ENCODE results near the gene KMT2C.
"Not testable (repeated sequence)": the region's sequence is repeated elsewhere in the genome, so short reads cannot be mapped to it uniquely, and the experiment has no call there.

Gene KMT2C

GRCh38 chr7:152362128-152362926 is 73.5 kb downstream of the KMT2C start:
- peaks cover 100% of the 10 kb centered on the region for H3K79me2 ChIP-seq (ENCODE audit: low read length)
- no peak overlapping the region for H2AFZ ChIP-seq (ENCODE audit: low read length)
- no peak overlapping the region for H3K4me3 ChIP-seq (ENCODE audit: low read length)
- no peaks in the 10 kb centered on the region for H3K9me3 ChIP-seq (replicated peaks; ENCODE audit: insufficient read depth, low read length)
- no peaks in the 10 kb centered on the region for H3K27me3 ChIP-seq (replicated peaks; ENCODE audit: insufficient read depth, low read length)
- H3F3A ChIP-seq (ENCODE audit: insufficient read depth, low read length), result peaks cover 4% of the 10 kb centered on the region; the same call in 1 of the 2 replicates
- 0 out of 2 replicates have a peak, but pooled peaks cover 7% of the 10 kb centered on the region for H3K4me1 ChIP-seq (ENCODE audit: low read length)
- TF ChIP-seq CTCF (IDR thresholded peaks at IDR 0.05; ENCODE audit: low read length), result no peak
- peaks cover 43% of the 10 kb centered on the region for H4K20me1 ChIP-seq (ENCODE audit: insufficient read depth, low read length)
- DNase-seq, result no peak
- no peak overlapping the region for H3K4me2 ChIP-seq (ENCODE audit: low read depth, low read length)
- no peaks in the 10 kb centered on the region for H3K9me2 ChIP-seq (replicated peaks; ENCODE audit: insufficient read depth, low read length)
- H3K27ac ChIP-seq (ENCODE audit: low read length), result no peak overlapping the region
- H3K36me3 ChIP-seq (replicated peaks; ENCODE audit: insufficient read depth, low read length), result no peaks in the 10 kb centered on the region
- H3K9ac ChIP-seq (ENCODE audit: low read length), result no peak overlapping the region

GRCh38 chr7:152355474-152356057 is 80.2 kb downstream of the KMT2C start:
- TF ChIP-seq EZH2phosphoT487 (IDR thresholded peaks at IDR 0.05; ENCODE audit: low read length) (no peak), EZH2 (optimal IDR thresholded peaks at IDR 0.05; ENCODE audit: low read depth, low read length) (no peak), CTCF (IDR thresholded peaks at IDR 0.05; ENCODE audit: low read length) (no peak)
- Histone ChIP-seq H2AFZ (ENCODE audit: low read length) (no peak overlapping the region), H3K4me1 (ENCODE audit: low read length) (peaks cover 5% of the 10 kb centered on the region; the same call in 1 of the 2 replicates), H3K4me2 (ENCODE audit: low read depth, low read length) (no peak overlapping the region), H3F3A (ENCODE audit: insufficient read depth, low read length) (no peaks in the 10 kb centered on the region), H3K9me3 (replicated peaks; ENCODE audit: insufficient read depth, low read length) (no peaks in the 10 kb centered on the region), H3K27me3 (replicated peaks; ENCODE audit: insufficient read depth, low read length) (no peaks in the 10 kb centered on the region), H3K9me2 (replicated peaks; ENCODE audit: insufficient read depth, low read length) (no peaks in the 10 kb centered on the region), H3K79me2 (ENCODE audit: low read length) (peaks cover 86% of the 10 kb centered on the region), H3K9ac (ENCODE audit: low read length) (no peak overlapping the region), H3K36me3 (replicated peaks; ENCODE audit: insufficient read depth, low read length) (no peaks in the 10 kb centered on the region; the same call in 1 of the 2 replicates), H3K27ac (ENCODE audit: low read length) (no peak overlapping the region), H3K4me3 (ENCODE audit: low read length) (no peak overlapping the region), H4K20me1 (ENCODE audit: insufficient read depth, low read length) (0 out of 2 replicates have a peak, but pooled peaks cover 5% of the 10 kb centered on the region)
- DNase-seq, result no peak

- Histone ChIP-seq H3K9me2 (replicated peaks; ENCODE audit: insufficient read depth, low read length) (no peaks in the 10 kb centered on the region), H3K9me3 (replicated peaks; ENCODE audit: insufficient read depth, low read length) (no peaks in the 10 kb centered on the region), H3F3A (ENCODE audit: insufficient read depth, low read length) (no peaks in the 10 kb centered on the region), H3K9ac (ENCODE audit: low read length) (no peak overlapping the region), H3K4me2 (ENCODE audit: low read depth, low read length) (no peak overlapping the region), H3K27ac (ENCODE audit: low read length) (no peak overlapping the region), H3K4me3 (ENCODE audit: low read length) (no peak overlapping the region), H3K4me1 (ENCODE audit: low read length) (peaks cover 5% of the 10 kb centered on the region; the same call in 1 of the 2 replicates), H3K79me2 (ENCODE audit: low read length) (peaks cover 82% of the 10 kb centered on the region), H3K36me3 (replicated peaks; ENCODE audit: insufficient read depth, low read length) (no peaks in the 10 kb centered on the region; the same call in 1 of the 2 replicates), H4K20me1 (ENCODE audit: insufficient read depth, low read length) (0 out of 2 replicates have a peak, but pooled peaks cover 5% of the 10 kb centered on the region), H3K27me3 (replicated peaks; ENCODE audit: insufficient read depth, low read length) (no peaks in the 10 kb centered on the region), H2AFZ (ENCODE audit: low read length) (no peak overlapping the region)
- DNase-seq, result no peak
- no peak for TF ChIP-seq EZH2phosphoT487 (IDR thresholded peaks at IDR 0.05; ENCODE audit: low read length)
- no peak for TF ChIP-seq CTCF (IDR thresholded peaks at IDR 0.05; ENCODE audit: low read length)
- TF ChIP-seq EZH2 (optimal IDR thresholded peaks at IDR 0.05; ENCODE audit: low read depth, low read length), result no peak
These were observed 81.7 kb downstream of the KMT2C start for GRCh38 chr7:152354061-152354460.

GRCh38 chr7:152353281-152353680 is 82.5 kb downstream of the KMT2C start:
- peaks cover 80% of the 10 kb centered on the region for H3K79me2 ChIP-seq (ENCODE audit: low read length)
- not testable (repeated sequence) for H3K4me3 ChIP-seq (ENCODE audit: low read length); H3K27me3 ChIP-seq (replicated peaks; ENCODE audit: insufficient read depth, low read length); H3F3A ChIP-seq (ENCODE audit: insufficient read depth, low read length); H3K4me1 ChIP-seq (ENCODE audit: low read length); H3K9me2 ChIP-seq (replicated peaks; ENCODE audit: insufficient read depth, low read length); DNase-seq; H3K27ac ChIP-seq (ENCODE audit: low read length); H3K9me3 ChIP-seq (replicated peaks; ENCODE audit: insufficient read depth, low read length); H3K9ac ChIP-seq (ENCODE audit: low read length); H3K36me3 ChIP-seq (replicated peaks; ENCODE audit: insufficient read depth, low read length); H2AFZ ChIP-seq (ENCODE audit: low read length); H4K20me1 ChIP-seq (ENCODE audit: insufficient read depth, low read length); H3K4me2 ChIP-seq (ENCODE audit: low read depth, low read length)

GRCh38 chr7:152351747-152352146 is 84.1 kb downstream of the KMT2C start:
- not testable (repeated sequence) for H4K20me1 ChIP-seq (ENCODE audit: insufficient read depth, low read length); DNase-seq
- peaks cover 81% of the 10 kb centered on the region for H3K79me2 ChIP-seq (ENCODE audit: low read length)

More at GRCh38 chr7:152351747-152352146, 84.1 kb downstream of the KMT2C start:
- not testable (repeated sequence) for H3K9me2 ChIP-seq (replicated peaks; ENCODE audit: insufficient read depth, low read length); H3K9ac ChIP-seq (ENCODE audit: low read length); H3K4me2 ChIP-seq (ENCODE audit: low read depth, low read length); H3K9me3 ChIP-seq (replicated peaks; ENCODE audit: insufficient read depth, low read length); H3K27me3 ChIP-seq (replicated peaks; ENCODE audit: insufficient read depth, low read length); H3K4me1 ChIP-seq (ENCODE audit: low read length); H3F3A ChIP-seq (ENCODE audit: insufficient read depth, low read length); H2AFZ ChIP-seq (ENCODE audit: low read length); H3K27ac ChIP-seq (ENCODE audit: low read length); H3K36me3 ChIP-seq (replicated peaks; ENCODE audit: insufficient read depth, low read length); H3K4me3 ChIP-seq (ENCODE audit: low read length)
